SH-SY5Y (cell line): ENCODE measurements around the gene LCP1.

Experiments used
- GATA2 ChIP-seq: IDR thresholded peaks from 2 replicates; pipeline ENCODE4 v1.6.1; 2011; ENCODE audit warnings: mild to moderate bottlenecking, low read depth, low read length
- GATA3 ChIP-seq: IDR thresholded peaks from 2 replicates; pipeline ENCODE4 v1.6.1; 2011; ENCODE audit warnings: low read depth, mild to moderate bottlenecking, low read length, moderate library complexity

DNA sequence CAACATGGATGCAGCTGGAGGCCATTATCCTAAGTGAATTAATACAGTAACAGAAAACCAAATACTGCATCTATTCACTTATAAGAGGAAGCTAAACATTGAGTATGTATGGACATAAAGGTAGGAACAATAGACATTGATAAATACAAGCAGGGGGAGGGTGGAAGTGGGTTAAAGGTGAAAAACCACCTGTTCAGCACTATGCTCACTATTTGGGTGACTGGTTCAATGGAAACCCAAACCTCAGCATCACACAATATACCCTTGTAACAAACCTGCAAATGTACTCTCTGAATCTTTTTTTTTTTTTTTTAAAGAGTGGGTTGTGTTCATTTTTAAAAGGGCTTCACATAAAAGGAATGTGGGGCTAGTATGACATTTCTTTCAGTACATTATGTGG, 50.3 kb downstream of the LCP1 start:
- TF ChIP-seq GATA3 (no peak), GATA2 (no peak)
